Endothelial cell of umbilical vein (primary cell): ENCODE data around the gene RNU1-2. TPM values are rescaled to one million over a fixed set of nuclear protein-coding genes. Genes with fewer than 3 reads are reported as not detected.
"Not testable (repeated sequence)": the region's sequence is repeated elsewhere in the genome, so short reads cannot be mapped to it uniquely, and the experiment has no call there.

Experiments used
- BruUV-seq: library from RNA; stranded (reverse); fragments of 400-500 nt; replicated peaks from 2 replicates; lab custom pipeline; 2021; lab: Mats Ljungman, UMichigan
- CTCF ChIA-PET: fragments of 300-600, 350-600 bp; sonication (Branson Sonifier 250); formaldehyde crosslinking; loops from one replicate; lab custom pipeline; 2021; ENCODE audit warnings: antibody characterized with exemption, inconsistent platforms; lab: Charles Lee
- POLR2A ChIA-PET: fragments of 300-600, 350-600 bp; sonication (Branson Sonifier 250); formaldehyde crosslinking; loops from one replicate; lab custom pipeline; 2021; ENCODE audit warnings: antibody characterized with exemption, inconsistent platforms; lab: Charles Lee
- DNase-seq: peaks from one replicate; pipeline ENCODE4 v3.0.0-alpha.2; 2011; ENCODE audit warnings: low read depth, low spot score
- FAIRE-seq: peaks from 2 replicates; lab custom pipeline; 2011; peaks lifted over from hg19 to GRCh38; lab: Jason Lieb, UNC
- H2AFZ ChIP-seq: 2 replicates; pipeline ENCODE4 v1.6.0; 2012; ENCODE audit warnings: low read depth, low read length, control low read depth, inconsistent platforms
- H3K27ac ChIP-seq: 2 replicates; pipeline ENCODE4 v1.5.1; 2011; ENCODE audit warnings: low read depth, mild to moderate bottlenecking, control low read depth, low read length, moderate library complexity; ENCODE audit not compliant: insufficient read depth
- H3K27me3 ChIP-seq, 2 experiments: 2 replicates each; pipeline versions ENCODE4 v1.6.0 to v1.6.1; 2011; ENCODE audit warnings: low read length in 2 of 2, mixed read lengths in 1 of 2; ENCODE audit not compliant: control insufficient read depth in 2 of 2, insufficient read depth in 2 of 2
- H3K36me3 ChIP-seq, 2 experiments: 2 replicates in 1 of 2; 3 replicates in 1 of 2; pipeline ENCODE4 v1.5.1; 2011; ENCODE audit warnings: low read length in 2 of 2, mild to moderate bottlenecking in 1 of 2, moderate library complexity in 1 of 2; ENCODE audit not compliant: control insufficient read depth in 2 of 2, insufficient read depth in 2 of 2; ENCODE audit errors: extremely low read depth in 1 of 2
- H3K4me1 ChIP-seq: 3 replicates; pipeline ENCODE4 v1.5.1; 2011; ENCODE audit warnings: mild to moderate bottlenecking, low read length; ENCODE audit not compliant: control insufficient read depth, insufficient read depth; ENCODE audit errors: extremely low read depth
- H3K4me2 ChIP-seq: 2 replicates; pipeline ENCODE4 v1.6.1; 2011; ENCODE audit warnings: low read length, control low read depth, mixed read lengths; ENCODE audit not compliant: insufficient read depth
- H3K4me3 ChIP-seq, 3 experiments: fragments of 200-600 bp in 1 of 3; sonication (generic), shearing (Covaris generic) in 1 of 3; replicated peaks in 1 of 3; 2 replicates each; pipeline ENCODE4 v1.5.1; 2011 to 2016; ENCODE audit warnings: control low read depth in 3 of 3, low read length in 3 of 3, mild to moderate bottlenecking in 2 of 3, inconsistent platforms in 1 of 3, low read depth in 1 of 3, moderate library complexity in 1 of 3; ENCODE audit not compliant: insufficient read depth in 1 of 3
- H3K79me2 ChIP-seq: 2 replicates; pipeline ENCODE4 v1.6.0; 2012; ENCODE audit warnings: low read length, inconsistent platforms; ENCODE audit not compliant: control insufficient read depth, insufficient read depth
- H3K9ac ChIP-seq: replicated peaks from 2 replicates; pipeline ENCODE3; 2011; ENCODE audit warnings: low read length, control low read depth; ENCODE audit not compliant: insufficient read depth; ENCODE audit errors: extremely low read depth
- H3K9me1 ChIP-seq: replicated peaks from 3 replicates; pipeline ENCODE4 v1.6.0; 2011; ENCODE audit warnings: mild to moderate bottlenecking, low read length; ENCODE audit not compliant: control insufficient read depth, insufficient read depth; ENCODE audit errors: extremely low read depth
- H3K9me3 ChIP-seq: replicated peaks from 2 replicates; pipeline ENCODE4 v1.5.1; 2012; ENCODE audit warnings: low read length, inconsistent platforms; ENCODE audit not compliant: control insufficient read depth, insufficient read depth
- H4K20me1 ChIP-seq: replicated peaks from 2 replicates; pipeline ENCODE3; 2011; ENCODE audit warnings: mild to moderate bottlenecking, low read length; ENCODE audit not compliant: control insufficient read depth, insufficient read depth; ENCODE audit errors: extremely low read depth
- dilution Hi-C: fragments of 300-500 bp; cut with MboI; formaldehyde crosslinking; loops from one replicate; pipeline ENCODE4 v1.15.0; 2019; ENCODE audit warnings: low sequenced_read_pairs; ENCODE audit not compliant: extremely low pct_ligation_motif_present
- intact Hi-C: fragments of 100-400 bp; cut with micrococcal nuclease; formaldehyde crosslinking; loops from one replicate; pipeline ENCODE4 v1.10.0; 2022
- polyA plus RNA-seq, 4 experiments: library from polyadenylated mRNA; depleted of rRNA in 3 of 4; stranded (reverse) in 3 of 4; unstranded in 1 of 4; fragments of >200 nt; gene quantifications; 2 replicates each; pipeline versions ENCODE4 v1.2.1 to v1.2.3, GENCODE V29; 2011 to 2012; ENCODE audit warnings: missing spikeins in 1 of 4
- total RNA-seq: library from RNA; stranded (reverse); gene quantifications from 2 replicates; pipeline ENCODE4 v1.2.3, GENCODE V29; 2021

Gene RNU1-2
- total and polyA plus RNA-seq, 2 donors (not counting 3 experiments of a cell fraction or from before 2014, with no cell fraction given), result 206 to 1,319 TPM

GRCh38 chr1:16892978-16893525 is 2.7 kb upstream of the RNU1-2 start:
- H3K79me2 ChIP-seq, intact Hi-C loops, BruUV-seq, POLR2A ChIA-PET, H3K36me3 ChIP-seq, H4K20me1 ChIP-seq, H3K27me3 ChIP-seq, H2AFZ ChIP-seq, H3K9me3 ChIP-seq, H3K9ac ChIP-seq, H3K4me2 ChIP-seq, FAIRE-seq, H3K4me3 ChIP-seq, DNase-seq, dilution Hi-C loops, H3K27ac ChIP-seq, H3K9me1 ChIP-seq: not testable (repeated sequence)
- CTCF ChIA-PET, result interaction anchor here (0.7 kb wide), 1 partner anchor 9 kb away, joined by 3 read pairs; no protein-coding TSS in a partner anchor
- peaks cover 18% of the 10 kb centered on the region for H3K4me1 ChIP-seq

- H3K9me3 ChIP-seq, H3K9me1 ChIP-seq, BruUV-seq, H3K79me2 ChIP-seq, FAIRE-seq, H3K4me2 ChIP-seq, dilution Hi-C loops, H4K20me1 ChIP-seq, POLR2A ChIA-PET, DNase-seq, H3K27me3 ChIP-seq, H2AFZ ChIP-seq, H3K36me3 ChIP-seq, H3K4me3 ChIP-seq, intact Hi-C loops, H3K27ac ChIP-seq, H3K9ac ChIP-seq, CTCF ChIA-PET: not testable (repeated sequence)
- peaks cover 15% of the 10 kb centered on the region for H3K4me1 ChIP-seq
Observed at GRCh38 chr1:16893796-16894195, 2.0 kb upstream of the RNU1-2 start.

- H3K4me3 ChIP-seq, dilution Hi-C loops, intact Hi-C loops, BruUV-seq, H3K27me3 ChIP-seq, H3K9me1 ChIP-seq, H3K79me2 ChIP-seq, H3K9ac ChIP-seq, H3K9me3 ChIP-seq, FAIRE-seq, H3K36me3 ChIP-seq, POLR2A ChIA-PET, H2AFZ ChIP-seq, DNase-seq, H4K20me1 ChIP-seq, H3K4me2 ChIP-seq, CTCF ChIA-PET, H3K27ac ChIP-seq: not testable (repeated sequence)
- peaks cover 12% of the 10 kb centered on the region for H3K4me1 ChIP-seq
Observed at GRCh38 chr1:16894338-16894737, 1.4 kb upstream of the RNU1-2 start.

GRCh38 chr1:16895233-16895597 is 565 bp upstream of the RNU1-2 start:
- H3K4me1 ChIP-seq, CTCF ChIA-PET, POLR2A ChIA-PET, H3K9me1 ChIP-seq, dilution Hi-C loops, FAIRE-seq, H3K9ac ChIP-seq, intact Hi-C loops, H3K9me3 ChIP-seq, H3K79me2 ChIP-seq, H3K36me3 ChIP-seq, H3K27me3 ChIP-seq, H4K20me1 ChIP-seq, H3K27ac ChIP-seq: not testable (repeated sequence)
- DNase-seq, result peak; percentile 64
- Histone ChIP-seq H3K4me3 (peak overlapping the region in 2 of 3 experiments; percentile 14 to 30), H2AFZ (peak overlapping the region; percentile 60), H3K4me2 (peak overlapping the region; percentile 76)
- BruUV-seq, result TSS peak; percentile 96
